K562 (cell line): ENCODE data around the gene RUNDC1. TPM values are rescaled to one million over a fixed set of nuclear protein-coding genes. Genes with fewer than 3 reads are reported as not detected.

Experiments
- CBX3 ChIP-seq, 2 experiments: IDR thresholded peaks; 1 replicate in 1 of 2; 2 replicates in 1 of 2; pipeline ENCODE4 v1.6.1; 2012; ENCODE audit warnings: inconsistent platforms in 2 of 2, low read length in 2 of 2, borderline replicate concordance in 1 of 2, control low read depth in 1 of 2
- MTA1 ChIP-seq: fragments of 450-650 bp; IDR thresholded peaks from 2 replicates; pipeline ENCODE4 v1.6.1; 2017; ENCODE audit warnings: borderline replicate concordance
- NCOA1 ChIP-seq: fragments of 450-650 bp; IDR thresholded peaks from 2 replicates; pipeline ENCODE4 v1.6.1; 2016; ENCODE audit warnings: low read depth
- PHF20 ChIP-seq: fragments of 450-650 bp; IDR thresholded peaks from 2 replicates; pipeline ENCODE4 v1.6.1; 2018; ENCODE audit not compliant: partially characterized antibody
- POLR2B ChIP-seq: fragments of 450-650 bp; IDR thresholded peaks from 2 replicates; pipeline ENCODE4 v1.6.1; 2018; ENCODE audit warnings: low read depth; ENCODE audit not compliant: partially characterized antibody
- SIRT6 ChIP-seq: IDR thresholded peaks from one replicate; pipeline ENCODE4 v1.6.1; 2012; ENCODE audit warnings: low read depth, mild to moderate bottlenecking, control low read depth, inconsistent platforms, low read length, moderate library complexity
- SMAD1 ChIP-seq: fragments of 150-350 bp; IDR thresholded peaks from 2 replicates; pipeline ENCODE4 v1.6.1; 2014; ENCODE audit warnings: low read length, low read depth; ENCODE audit not compliant: partially characterized antibody
- ZNF551 ChIP-seq: fragments of 250-450 bp; sonication (Bioruptor Pico); IDR thresholded peaks from 2 replicates; pipeline ENCODE4 v1.5.0; 2021; ENCODE audit warnings: mild to moderate bottlenecking, moderate library complexity
- ZNF785 ChIP-seq: fragments of 250-450 bp; sonication (Bioruptor Pico); IDR thresholded peaks from 2 replicates; pipeline ENCODE4 v1.4.0; 2020; ENCODE audit warnings: mild to moderate bottlenecking
- ZZZ3 ChIP-seq: fragments of 450-650 bp; IDR thresholded peaks from 2 replicates; pipeline ENCODE4 v1.6.1; 2016; ENCODE audit warnings: antibody characterized with exemption, mild to moderate bottlenecking, moderate library complexity
- polyA plus RNA-seq, 8 experiments: library from polyadenylated mRNA; depleted of rRNA in 4 of 8; stranded (reverse) in 5 of 8; unstranded in 3 of 8; fragments of >200 nt; fragmentation: Nextera tagmentation in 2 of 8; fragmentation: Illumina TruSeq in 1 of 8; extraction: Ambion mirVana in 2 of 8; extraction: Trizol in 1 of 8; gene quantifications; 2 replicates each; pipeline versions ENCODE4 v1.2.1 to v1.2.3, GENCODE V29; 2011 to 2014; ENCODE audit warnings: inconsistent platforms in 1 of 8, missing spikeins in 1 of 8
- total RNA-seq, 7 experiments: library from RNA; depleted of rRNA in 6 of 7; stranded (reverse); fragments of >200 nt in 6 of 7; fragmentation: Illumina TruSeq in 2 of 7; extraction: Trizol in 2 of 7; gene quantifications; 2 replicates each; pipeline versions ENCODE4 v1.2.1 to v1.2.3, GENCODE V29; 2011 to 2021; ENCODE audit warnings: low replicate concordance in 1 of 7
- TF ChIP-seq, protein P1 (sequence below): sonication (generic); formaldehyde crosslinking; IDR thresholded peaks from 2 replicates; pipeline ENCODE4 v1.8.0; 2023; ENCODE audit warnings: missing genetic modification reagents, mild to moderate bottlenecking, borderline replicate concordance
- TF ChIP-seq, protein P2 (sequence below): sonication (generic); formaldehyde crosslinking; IDR thresholded peaks from 2 replicates; pipeline ENCODE4 v1.9.0; 2022; ENCODE audit warnings: mild to moderate bottlenecking, missing genetic modification reagents
- TF ChIP-seq, protein P3 (sequence below): fragments of 450-650 bp; IDR thresholded peaks from 2 replicates; pipeline ENCODE4 v1.6.1; 2016
- TF ChIP-seq, protein P4 (sequence below): IDR thresholded peaks from 2 replicates; pipeline ENCODE4 v1.6.1; 2011; ENCODE audit warnings: borderline replicate concordance, low read depth, mild to moderate bottlenecking, moderate library complexity, low read length; ENCODE audit not compliant: insufficient read depth, poor library complexity, severe bottlenecking
- TF ChIP-seq, protein P5 (sequence below): fragments of 250-450 bp; sonication (Bioruptor Pico); IDR thresholded peaks from 2 replicates; pipeline ENCODE4 v1.5.0; 2020; ENCODE audit warnings: mild to moderate bottlenecking
- TF ChIP-seq, protein P6 (sequence below): sonication (generic); formaldehyde crosslinking; IDR thresholded peaks from 2 replicates; pipeline ENCODE4 v1.8.1; 2022; ENCODE audit warnings: missing genetic modification reagents

Gene RUNDC1
- total and polyA plus RNA-seq, 9 of the 15 experiments (the other 6 are each of a cell fraction or from before 2014, with no cell fraction given) = 3.4 to 12.6 (median 9.4) TPM

DNA sequence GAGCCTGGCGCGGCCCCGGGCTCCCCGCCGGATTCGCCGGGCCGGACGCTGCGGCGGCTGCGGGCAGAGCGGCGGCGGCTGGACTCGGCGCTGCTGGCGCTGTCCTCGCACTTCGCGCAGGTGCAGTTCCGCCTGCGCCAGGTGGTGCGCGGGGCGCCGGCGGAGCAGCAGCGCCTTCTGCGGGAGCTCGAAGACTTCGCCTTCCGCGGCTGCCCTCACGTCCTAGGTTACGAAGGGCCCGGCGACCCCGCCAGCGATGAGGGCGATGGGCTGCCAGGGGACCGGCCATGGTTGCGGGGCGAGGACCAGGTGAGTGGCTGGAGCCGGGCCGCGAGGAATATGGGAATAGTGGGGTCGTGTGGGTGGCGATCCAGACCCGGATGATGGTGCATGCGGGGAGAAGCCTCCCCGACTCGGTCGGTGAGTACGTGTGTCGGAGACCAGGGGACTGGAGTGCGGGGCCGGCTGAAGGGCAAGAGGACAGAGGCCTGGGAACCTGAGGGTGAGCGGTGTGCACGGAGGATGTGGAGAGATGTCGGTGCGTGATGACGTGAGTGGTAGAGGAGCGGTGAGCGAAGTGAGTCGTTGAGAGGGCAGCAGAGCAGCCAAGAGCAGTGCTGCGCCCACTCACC, 517 bp downstream of the RUNDC1 start (continued):
- TF ChIP-seq, protein P1, sequence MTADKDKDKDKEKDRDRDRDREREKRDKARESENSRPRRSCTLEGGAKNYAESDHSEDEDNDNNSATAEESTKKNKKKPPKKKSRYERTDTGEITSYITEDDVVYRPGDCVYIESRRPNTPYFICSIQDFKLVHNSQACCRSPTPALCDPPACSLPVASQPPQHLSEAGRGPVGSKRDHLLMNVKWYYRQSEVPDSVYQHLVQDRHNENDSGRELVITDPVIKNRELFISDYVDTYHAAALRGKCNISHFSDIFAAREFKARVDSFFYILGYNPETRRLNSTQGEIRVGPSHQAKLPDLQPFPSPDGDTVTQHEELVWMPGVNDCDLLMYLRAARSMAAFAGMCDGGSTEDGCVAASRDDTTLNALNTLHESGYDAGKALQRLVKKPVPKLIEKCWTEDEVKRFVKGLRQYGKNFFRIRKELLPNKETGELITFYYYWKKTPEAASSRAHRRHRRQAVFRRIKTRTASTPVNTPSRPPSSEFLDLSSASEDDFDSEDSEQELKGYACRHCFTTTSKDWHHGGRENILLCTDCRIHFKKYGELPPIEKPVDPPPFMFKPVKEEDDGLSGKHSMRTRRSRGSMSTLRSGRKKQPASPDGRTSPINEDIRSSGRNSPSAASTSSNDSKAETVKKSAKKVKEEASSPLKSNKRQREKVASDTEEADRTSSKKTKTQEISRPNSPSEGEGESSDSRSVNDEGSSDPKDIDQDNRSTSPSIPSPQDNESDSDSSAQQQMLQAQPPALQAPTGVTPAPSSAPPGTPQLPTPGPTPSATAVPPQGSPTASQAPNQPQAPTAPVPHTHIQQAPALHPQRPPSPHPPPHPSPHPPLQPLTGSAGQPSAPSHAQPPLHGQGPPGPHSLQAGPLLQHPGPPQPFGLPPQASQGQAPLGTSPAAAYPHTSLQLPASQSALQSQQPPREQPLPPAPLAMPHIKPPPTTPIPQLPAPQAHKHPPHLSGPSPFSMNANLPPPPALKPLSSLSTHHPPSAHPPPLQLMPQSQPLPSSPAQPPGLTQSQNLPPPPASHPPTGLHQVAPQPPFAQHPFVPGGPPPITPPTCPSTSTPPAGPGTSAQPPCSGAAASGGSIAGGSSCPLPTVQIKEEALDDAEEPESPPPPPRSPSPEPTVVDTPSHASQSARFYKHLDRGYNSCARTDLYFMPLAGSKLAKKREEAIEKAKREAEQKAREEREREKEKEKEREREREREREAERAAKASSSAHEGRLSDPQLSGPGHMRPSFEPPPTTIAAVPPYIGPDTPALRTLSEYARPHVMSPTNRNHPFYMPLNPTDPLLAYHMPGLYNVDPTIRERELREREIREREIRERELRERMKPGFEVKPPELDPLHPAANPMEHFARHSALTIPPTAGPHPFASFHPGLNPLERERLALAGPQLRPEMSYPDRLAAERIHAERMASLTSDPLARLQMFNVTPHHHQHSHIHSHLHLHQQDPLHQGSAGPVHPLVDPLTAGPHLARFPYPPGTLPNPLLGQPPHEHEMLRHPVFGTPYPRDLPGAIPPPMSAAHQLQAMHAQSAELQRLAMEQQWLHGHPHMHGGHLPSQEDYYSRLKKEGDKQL (CRISPR knock-in tag) = no peak
- TF ChIP-seq ZNF551 (CRISPR knock-in tag) (no peak), POLR2B (peak; percentile 16), CBX3 (IDR thresholded peaks at IDR 0.05; ENCODE audit: borderline replicate concordance in 1 of 2, low read length in 2 of 2) (peak in 1 of 2 experiments; percentile 61; a peak in 1 of 3 replicates), MTA1 (0 out of 2 replicates have a peak, but pooled peaks have one; percentile 61), ZNF785 (CRISPR knock-in tag) (no peak), ZZZ3 (no peak), PHF20 (peak; percentile 47), SMAD1 (no peak), NCOA1 (no peak), SIRT6 (no peak)
- TF ChIP-seq, protein P2, sequence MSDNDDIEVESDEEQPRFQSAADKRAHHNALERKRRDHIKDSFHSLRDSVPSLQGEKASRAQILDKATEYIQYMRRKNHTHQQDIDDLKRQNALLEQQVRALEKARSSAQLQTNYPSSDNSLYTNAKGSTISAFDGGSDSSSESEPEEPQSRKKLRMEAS = peak; percentile 36; the same call in 1 of the 2 replicates
- TF ChIP-seq, protein P3, sequence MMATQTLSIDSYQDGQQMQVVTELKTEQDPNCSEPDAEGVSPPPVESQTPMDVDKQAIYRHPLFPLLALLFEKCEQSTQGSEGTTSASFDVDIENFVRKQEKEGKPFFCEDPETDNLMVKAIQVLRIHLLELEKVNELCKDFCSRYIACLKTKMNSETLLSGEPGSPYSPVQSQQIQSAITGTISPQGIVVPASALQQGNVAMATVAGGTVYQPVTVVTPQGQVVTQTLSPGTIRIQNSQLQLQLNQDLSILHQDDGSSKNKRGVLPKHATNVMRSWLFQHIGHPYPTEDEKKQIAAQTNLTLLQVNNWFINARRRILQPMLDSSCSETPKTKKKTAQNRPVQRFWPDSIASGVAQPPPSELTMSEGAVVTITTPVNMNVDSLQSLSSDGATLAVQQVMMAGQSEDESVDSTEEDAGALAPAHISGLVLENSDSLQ = 0 out of 2 replicates have a peak, but pooled peaks have one; percentile 8
- TF ChIP-seq, protein P4, sequence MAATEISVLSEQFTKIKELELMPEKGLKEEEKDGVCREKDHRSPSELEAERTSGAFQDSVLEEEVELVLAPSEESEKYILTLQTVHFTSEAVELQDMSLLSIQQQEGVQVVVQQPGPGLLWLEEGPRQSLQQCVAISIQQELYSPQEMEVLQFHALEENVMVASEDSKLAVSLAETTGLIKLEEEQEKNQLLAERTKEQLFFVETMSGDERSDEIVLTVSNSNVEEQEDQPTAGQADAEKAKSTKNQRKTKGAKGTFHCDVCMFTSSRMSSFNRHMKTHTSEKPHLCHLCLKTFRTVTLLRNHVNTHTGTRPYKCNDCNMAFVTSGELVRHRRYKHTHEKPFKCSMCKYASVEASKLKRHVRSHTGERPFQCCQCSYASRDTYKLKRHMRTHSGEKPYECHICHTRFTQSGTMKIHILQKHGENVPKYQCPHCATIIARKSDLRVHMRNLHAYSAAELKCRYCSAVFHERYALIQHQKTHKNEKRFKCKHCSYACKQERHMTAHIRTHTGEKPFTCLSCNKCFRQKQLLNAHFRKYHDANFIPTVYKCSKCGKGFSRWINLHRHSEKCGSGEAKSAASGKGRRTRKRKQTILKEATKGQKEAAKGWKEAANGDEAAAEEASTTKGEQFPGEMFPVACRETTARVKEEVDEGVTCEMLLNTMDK = peak; percentile 60
- TF ChIP-seq, protein P5, sequence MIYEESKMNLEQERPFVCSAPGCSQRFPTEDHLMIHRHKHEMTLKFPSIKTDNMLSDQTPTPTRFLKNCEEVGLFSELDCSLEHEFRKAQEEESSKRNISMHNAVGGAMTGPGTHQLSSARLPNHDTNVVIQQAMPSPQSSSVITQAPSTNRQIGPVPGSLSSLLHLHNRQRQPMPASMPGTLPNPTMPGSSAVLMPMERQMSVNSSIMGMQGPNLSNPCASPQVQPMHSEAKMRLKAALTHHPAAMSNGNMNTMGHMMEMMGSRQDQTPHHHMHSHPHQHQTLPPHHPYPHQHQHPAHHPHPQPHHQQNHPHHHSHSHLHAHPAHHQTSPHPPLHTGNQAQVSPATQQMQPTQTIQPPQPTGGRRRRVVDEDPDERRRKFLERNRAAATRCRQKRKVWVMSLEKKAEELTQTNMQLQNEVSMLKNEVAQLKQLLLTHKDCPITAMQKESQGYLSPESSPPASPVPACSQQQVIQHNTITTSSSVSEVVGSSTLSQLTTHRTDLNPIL (CRISPR knock-in tag) = no peak
- TF ChIP-seq, protein P6, sequence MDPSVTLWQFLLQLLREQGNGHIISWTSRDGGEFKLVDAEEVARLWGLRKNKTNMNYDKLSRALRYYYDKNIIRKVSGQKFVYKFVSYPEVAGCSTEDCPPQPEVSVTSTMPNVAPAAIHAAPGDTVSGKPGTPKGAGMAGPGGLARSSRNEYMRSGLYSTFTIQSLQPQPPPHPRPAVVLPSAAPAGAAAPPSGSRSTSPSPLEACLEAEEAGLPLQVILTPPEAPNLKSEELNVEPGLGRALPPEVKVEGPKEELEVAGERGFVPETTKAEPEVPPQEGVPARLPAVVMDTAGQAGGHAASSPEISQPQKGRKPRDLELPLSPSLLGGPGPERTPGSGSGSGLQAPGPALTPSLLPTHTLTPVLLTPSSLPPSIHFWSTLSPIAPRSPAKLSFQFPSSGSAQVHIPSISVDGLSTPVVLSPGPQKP = no peak
